Measurements from ENCODE around the gene C1orf216.

DNA sequence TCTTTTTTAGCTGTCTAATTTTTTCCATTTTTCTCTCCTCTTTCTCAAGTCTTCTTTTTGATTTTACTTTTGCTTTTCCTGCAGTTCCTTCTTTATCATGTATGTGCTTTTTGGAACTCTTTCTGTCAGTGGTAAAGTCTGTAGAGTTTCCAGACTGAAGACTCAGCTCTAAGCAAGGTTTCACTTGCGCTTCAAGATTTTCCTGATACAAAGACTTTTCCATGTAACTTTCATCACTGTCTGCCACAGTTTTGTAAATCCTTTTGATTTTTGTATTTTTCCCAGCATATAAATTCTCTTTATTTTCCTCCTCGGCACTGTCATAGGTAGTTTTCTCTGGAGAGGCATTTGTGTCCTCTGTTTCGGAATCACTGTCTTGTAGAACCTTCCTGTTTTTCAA lies 45.6 kb upstream of the C1orf216 start:
- TF ChIP-seq, protein P1, sequence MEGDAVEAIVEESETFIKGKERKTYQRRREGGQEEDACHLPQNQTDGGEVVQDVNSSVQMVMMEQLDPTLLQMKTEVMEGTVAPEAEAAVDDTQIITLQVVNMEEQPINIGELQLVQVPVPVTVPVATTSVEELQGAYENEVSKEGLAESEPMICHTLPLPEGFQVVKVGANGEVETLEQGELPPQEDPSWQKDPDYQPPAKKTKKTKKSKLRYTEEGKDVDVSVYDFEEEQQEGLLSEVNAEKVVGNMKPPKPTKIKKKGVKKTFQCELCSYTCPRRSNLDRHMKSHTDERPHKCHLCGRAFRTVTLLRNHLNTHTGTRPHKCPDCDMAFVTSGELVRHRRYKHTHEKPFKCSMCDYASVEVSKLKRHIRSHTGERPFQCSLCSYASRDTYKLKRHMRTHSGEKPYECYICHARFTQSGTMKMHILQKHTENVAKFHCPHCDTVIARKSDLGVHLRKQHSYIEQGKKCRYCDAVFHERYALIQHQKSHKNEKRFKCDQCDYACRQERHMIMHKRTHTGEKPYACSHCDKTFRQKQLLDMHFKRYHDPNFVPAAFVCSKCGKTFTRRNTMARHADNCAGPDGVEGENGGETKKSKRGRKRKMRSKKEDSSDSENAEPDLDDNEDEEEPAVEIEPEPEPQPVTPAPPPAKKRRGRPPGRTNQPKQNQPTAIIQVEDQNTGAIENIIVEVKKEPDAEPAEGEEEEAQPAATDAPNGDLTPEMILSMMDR (conservative IDR thresholded peaks at IDR 0.05; ENCODE audit: low read depth, low read length): no peak
- TF ChIP-seq EZH2phosphoT487 (IDR thresholded peaks at IDR 0.05; ENCODE audit: borderline replicate concordance, low read length): no peak
